A549 treated with AZD2906 at 1 μM for 4 hours (cell line): ENCODE results near the gene USP25. TPM values are rescaled to one million over a fixed set of nuclear protein-coding genes. Genes with fewer than 3 reads are reported as not detected.

ENCODE experiments used
- total RNA-seq: library from RNA; stranded (reverse); fragments of 200-300 nt; extraction: Qiagen RNA extraction; gene quantifications from 5 replicates; pipeline ENCODE4 v1.2.3, GENCODE V29; 2022

The USP25 gene, protein sequence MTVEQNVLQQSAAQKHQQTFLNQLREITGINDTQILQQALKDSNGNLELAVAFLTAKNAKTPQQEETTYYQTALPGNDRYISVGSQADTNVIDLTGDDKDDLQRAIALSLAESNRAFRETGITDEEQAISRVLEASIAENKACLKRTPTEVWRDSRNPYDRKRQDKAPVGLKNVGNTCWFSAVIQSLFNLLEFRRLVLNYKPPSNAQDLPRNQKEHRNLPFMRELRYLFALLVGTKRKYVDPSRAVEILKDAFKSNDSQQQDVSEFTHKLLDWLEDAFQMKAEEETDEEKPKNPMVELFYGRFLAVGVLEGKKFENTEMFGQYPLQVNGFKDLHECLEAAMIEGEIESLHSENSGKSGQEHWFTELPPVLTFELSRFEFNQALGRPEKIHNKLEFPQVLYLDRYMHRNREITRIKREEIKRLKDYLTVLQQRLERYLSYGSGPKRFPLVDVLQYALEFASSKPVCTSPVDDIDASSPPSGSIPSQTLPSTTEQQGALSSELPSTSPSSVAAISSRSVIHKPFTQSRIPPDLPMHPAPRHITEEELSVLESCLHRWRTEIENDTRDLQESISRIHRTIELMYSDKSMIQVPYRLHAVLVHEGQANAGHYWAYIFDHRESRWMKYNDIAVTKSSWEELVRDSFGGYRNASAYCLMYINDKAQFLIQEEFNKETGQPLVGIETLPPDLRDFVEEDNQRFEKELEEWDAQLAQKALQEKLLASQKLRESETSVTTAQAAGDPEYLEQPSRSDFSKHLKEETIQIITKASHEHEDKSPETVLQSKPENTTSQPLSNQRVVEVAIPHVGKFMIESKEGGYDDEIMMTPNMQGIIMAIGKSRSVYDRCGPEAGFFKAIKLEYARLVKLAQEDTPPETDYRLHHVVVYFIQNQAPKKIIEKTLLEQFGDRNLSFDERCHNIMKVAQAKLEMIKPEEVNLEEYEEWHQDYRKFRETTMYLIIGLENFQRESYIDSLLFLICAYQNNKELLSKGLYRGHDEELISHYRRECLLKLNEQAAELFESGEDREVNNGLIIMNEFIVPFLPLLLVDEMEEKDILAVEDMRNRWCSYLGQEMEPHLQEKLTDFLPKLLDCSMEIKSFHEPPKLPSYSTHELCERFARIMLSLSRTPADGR
- total RNA-seq = 8.8 to 13.4 TPM (median 11.1 TPM) in 5 replicates

DNA sequence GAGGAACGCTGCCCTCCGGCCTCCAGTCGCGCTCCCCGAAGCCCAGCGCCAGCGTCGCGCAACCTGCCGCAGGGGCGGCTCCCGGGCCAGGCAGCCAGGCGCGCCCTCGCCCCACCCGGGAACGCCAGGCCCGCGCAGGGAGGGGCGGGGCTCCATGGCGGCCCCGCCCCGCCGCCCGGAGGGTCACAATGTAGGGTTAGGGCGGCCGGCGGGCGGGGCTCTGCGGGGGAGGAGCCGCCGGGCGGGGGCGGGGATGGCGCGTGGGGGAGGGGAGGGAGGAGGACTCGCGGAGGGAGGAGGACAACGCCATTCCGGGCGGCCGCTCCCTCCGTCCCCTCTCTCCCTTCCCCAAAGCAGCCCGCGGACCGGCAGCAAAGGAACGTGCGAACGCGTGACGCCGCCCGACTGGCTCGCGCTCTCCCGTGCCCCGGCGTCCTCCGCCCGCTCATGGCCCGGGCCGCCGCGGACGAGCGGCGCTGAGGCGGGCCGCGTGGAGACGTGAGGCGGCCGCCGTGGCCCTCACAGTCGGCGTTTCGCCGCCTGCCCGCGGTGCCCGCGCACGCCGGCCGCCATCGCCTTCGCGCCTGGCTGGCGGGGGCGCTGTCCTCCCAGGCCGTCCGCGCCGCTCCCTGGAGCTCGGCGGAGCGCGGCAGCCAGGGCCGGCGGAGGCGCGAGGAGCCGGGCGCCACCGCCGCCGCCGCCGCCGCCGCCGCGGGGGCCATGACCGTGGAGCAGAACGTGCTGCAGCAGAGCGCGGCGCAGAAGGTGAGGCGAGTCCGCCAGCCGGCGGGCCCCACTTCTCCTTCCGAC is at the start of gene USP25:
Gene USP25 (plus strand): TSS at position 309 of the 810 bp plus-strand sequence. CDS start 412 bp downstream, at position 721.

